K562 (cell line): ENCODE results near the gene MDC1. TPM values are rescaled to one million over a fixed set of nuclear protein-coding genes. Genes with fewer than 3 reads are reported as not detected.

Experiments
- HDAC2 ChIP-seq: fragments of 450-650 bp; IDR thresholded peaks from 2 replicates; pipeline ENCODE4 v1.6.1; 2016; ENCODE audit warnings: mild to moderate bottlenecking
- ZNF583 ChIP-seq: fragments of 250-450 bp; sonication (Bioruptor Pico); IDR thresholded peaks from 2 replicates; pipeline ENCODE4 v1.4.0; 2020
- polyA plus RNA-seq, 8 experiments: library from polyadenylated mRNA; depleted of rRNA in 4 of 8; stranded (reverse) in 5 of 8; unstranded in 3 of 8; fragments of >200 nt; fragmentation: Nextera tagmentation in 2 of 8; fragmentation: Illumina TruSeq in 1 of 8; extraction: Ambion mirVana in 2 of 8; extraction: Trizol in 1 of 8; gene quantifications; 2 replicates each; pipeline versions ENCODE4 v1.2.1 to v1.2.3, GENCODE V29; 2011 to 2014; ENCODE audit warnings: inconsistent platforms in 1 of 8, missing spikeins in 1 of 8
- total RNA-seq, 7 experiments: library from RNA; depleted of rRNA in 6 of 7; stranded (reverse); fragments of >200 nt in 6 of 7; fragmentation: Illumina TruSeq in 2 of 7; extraction: Trizol in 2 of 7; gene quantifications; 2 replicates each; pipeline versions ENCODE4 v1.2.1 to v1.2.3, GENCODE V29; 2011 to 2021; ENCODE audit warnings: low replicate concordance in 1 of 7
- TF ChIP-seq, protein P1 (sequence below): fragments of 200-600 bp; sonication (generic); IDR thresholded peaks from one replicate; pipeline ENCODE4 v1.6.1; 2012; ENCODE audit warnings: mild to moderate bottlenecking, low read depth, low read length, inconsistent platforms
- TF ChIP-seq, protein P2 (sequence below): sonication (generic); formaldehyde crosslinking; IDR thresholded peaks from 2 replicates; pipeline ENCODE4 v1.8.1; 2023; ENCODE audit warnings: mild to moderate bottlenecking, missing genetic modification reagents
- TF ChIP-seq, protein P3 (sequence below): fragments of 250-450 bp; sonication (Bioruptor Pico); IDR thresholded peaks from 2 replicates; pipeline ENCODE4 v1.4.0; 2020; ENCODE audit warnings: mild to moderate bottlenecking, moderate library complexity

The MDC1 gene
- total and polyA plus RNA-seq, 9 of the 15 experiments (the other 6 are each of a cell fraction or from before 2014, with no cell fraction given): 8.2 to 114 (median 20.0) TPM

DNA sequence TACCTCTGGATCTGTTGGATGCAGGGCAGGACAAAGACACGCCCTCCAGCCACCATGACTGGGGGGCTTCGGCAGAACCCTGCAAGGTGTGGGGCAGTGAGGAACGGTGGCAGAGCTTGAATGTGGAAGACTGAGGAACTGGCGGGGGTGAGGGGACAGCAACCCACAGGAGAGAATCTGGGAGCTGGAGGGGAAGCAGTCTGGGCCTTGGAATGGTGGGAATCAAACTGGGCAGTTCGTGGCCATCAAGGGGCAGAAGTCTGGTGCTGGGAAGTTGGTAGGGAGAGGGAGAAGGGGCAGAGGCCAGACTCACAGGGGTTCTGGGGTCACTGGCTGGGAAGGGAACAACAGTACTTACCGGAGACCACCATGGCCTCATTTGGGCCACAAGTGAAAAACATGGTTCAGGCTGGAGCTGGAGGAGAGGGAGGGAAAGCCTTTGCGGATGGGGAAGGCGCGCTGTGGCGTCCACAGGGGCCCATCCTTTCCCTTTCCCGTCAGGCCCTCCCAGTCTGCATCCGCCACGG is 24.8 kb upstream of the MDC1 start (continued):
- TF ChIP-seq, protein P1, sequence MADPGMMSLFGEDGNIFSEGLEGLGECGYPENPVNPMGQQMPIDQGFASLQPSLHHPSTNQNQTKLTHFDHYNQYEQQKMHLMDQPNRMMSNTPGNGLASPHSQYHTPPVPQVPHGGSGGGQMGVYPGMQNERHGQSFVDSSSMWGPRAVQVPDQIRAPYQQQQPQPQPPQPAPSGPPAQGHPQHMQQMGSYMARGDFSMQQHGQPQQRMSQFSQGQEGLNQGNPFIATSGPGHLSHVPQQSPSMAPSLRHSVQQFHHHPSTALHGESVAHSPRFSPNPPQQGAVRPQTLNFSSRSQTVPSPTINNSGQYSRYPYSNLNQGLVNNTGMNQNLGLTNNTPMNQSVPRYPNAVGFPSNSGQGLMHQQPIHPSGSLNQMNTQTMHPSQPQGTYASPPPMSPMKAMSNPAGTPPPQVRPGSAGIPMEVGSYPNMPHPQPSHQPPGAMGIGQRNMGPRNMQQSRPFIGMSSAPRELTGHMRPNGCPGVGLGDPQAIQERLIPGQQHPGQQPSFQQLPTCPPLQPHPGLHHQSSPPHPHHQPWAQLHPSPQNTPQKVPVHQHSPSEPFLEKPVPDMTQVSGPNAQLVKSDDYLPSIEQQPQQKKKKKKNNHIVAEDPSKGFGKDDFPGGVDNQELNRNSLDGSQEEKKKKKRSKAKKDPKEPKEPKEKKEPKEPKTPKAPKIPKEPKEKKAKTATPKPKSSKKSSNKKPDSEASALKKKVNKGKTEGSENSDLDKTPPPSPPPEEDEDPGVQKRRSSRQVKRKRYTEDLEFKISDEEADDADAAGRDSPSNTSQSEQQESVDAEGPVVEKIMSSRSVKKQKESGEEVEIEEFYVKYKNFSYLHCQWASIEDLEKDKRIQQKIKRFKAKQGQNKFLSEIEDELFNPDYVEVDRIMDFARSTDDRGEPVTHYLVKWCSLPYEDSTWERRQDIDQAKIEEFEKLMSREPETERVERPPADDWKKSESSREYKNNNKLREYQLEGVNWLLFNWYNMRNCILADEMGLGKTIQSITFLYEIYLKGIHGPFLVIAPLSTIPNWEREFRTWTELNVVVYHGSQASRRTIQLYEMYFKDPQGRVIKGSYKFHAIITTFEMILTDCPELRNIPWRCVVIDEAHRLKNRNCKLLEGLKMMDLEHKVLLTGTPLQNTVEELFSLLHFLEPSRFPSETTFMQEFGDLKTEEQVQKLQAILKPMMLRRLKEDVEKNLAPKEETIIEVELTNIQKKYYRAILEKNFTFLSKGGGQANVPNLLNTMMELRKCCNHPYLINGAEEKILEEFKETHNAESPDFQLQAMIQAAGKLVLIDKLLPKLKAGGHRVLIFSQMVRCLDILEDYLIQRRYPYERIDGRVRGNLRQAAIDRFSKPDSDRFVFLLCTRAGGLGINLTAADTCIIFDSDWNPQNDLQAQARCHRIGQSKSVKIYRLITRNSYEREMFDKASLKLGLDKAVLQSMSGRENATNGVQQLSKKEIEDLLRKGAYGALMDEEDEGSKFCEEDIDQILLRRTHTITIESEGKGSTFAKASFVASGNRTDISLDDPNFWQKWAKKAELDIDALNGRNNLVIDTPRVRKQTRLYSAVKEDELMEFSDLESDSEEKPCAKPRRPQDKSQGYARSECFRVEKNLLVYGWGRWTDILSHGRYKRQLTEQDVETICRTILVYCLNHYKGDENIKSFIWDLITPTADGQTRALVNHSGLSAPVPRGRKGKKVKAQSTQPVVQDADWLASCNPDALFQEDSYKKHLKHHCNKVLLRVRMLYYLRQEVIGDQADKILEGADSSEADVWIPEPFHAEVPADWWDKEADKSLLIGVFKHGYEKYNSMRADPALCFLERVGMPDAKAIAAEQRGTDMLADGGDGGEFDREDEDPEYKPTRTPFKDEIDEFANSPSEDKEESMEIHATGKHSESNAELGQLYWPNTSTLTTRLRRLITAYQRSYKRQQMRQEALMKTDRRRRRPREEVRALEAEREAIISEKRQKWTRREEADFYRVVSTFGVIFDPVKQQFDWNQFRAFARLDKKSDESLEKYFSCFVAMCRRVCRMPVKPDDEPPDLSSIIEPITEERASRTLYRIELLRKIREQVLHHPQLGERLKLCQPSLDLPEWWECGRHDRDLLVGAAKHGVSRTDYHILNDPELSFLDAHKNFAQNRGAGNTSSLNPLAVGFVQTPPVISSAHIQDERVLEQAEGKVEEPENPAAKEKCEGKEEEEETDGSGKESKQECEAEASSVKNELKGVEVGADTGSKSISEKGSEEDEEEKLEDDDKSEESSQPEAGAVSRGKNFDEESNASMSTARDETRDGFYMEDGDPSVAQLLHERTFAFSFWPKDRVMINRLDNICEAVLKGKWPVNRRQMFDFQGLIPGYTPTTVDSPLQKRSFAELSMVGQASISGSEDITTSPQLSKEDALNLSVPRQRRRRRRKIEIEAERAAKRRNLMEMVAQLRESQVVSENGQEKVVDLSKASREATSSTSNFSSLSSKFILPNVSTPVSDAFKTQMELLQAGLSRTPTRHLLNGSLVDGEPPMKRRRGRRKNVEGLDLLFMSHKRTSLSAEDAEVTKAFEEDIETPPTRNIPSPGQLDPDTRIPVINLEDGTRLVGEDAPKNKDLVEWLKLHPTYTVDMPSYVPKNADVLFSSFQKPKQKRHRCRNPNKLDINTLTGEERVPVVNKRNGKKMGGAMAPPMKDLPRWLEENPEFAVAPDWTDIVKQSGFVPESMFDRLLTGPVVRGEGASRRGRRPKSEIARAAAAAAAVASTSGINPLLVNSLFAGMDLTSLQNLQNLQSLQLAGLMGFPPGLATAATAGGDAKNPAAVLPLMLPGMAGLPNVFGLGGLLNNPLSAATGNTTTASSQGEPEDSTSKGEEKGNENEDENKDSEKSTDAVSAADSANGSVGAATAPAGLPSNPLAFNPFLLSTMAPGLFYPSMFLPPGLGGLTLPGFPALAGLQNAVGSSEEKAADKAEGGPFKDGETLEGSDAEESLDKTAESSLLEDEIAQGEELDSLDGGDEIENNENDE: no peak
- TF ChIP-seq, protein P2, sequence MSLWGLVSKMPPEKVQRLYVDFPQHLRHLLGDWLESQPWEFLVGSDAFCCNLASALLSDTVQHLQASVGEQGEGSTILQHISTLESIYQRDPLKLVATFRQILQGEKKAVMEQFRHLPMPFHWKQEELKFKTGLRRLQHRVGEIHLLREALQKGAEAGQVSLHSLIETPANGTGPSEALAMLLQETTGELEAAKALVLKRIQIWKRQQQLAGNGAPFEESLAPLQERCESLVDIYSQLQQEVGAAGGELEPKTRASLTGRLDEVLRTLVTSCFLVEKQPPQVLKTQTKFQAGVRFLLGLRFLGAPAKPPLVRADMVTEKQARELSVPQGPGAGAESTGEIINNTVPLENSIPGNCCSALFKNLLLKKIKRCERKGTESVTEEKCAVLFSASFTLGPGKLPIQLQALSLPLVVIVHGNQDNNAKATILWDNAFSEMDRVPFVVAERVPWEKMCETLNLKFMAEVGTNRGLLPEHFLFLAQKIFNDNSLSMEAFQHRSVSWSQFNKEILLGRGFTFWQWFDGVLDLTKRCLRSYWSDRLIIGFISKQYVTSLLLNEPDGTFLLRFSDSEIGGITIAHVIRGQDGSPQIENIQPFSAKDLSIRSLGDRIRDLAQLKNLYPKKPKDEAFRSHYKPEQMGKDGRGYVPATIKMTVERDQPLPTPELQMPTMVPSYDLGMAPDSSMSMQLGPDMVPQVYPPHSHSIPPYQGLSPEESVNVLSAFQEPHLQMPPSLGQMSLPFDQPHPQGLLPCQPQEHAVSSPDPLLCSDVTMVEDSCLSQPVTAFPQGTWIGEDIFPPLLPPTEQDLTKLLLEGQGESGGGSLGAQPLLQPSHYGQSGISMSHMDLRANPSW: no peak
- TF ChIP-seq HDAC2 (0 out of 2 replicates have a peak, but pooled peaks have one; percentile 28), ZNF583 (CRISPR knock-in tag) (no peak)
- TF ChIP-seq, protein P3, sequence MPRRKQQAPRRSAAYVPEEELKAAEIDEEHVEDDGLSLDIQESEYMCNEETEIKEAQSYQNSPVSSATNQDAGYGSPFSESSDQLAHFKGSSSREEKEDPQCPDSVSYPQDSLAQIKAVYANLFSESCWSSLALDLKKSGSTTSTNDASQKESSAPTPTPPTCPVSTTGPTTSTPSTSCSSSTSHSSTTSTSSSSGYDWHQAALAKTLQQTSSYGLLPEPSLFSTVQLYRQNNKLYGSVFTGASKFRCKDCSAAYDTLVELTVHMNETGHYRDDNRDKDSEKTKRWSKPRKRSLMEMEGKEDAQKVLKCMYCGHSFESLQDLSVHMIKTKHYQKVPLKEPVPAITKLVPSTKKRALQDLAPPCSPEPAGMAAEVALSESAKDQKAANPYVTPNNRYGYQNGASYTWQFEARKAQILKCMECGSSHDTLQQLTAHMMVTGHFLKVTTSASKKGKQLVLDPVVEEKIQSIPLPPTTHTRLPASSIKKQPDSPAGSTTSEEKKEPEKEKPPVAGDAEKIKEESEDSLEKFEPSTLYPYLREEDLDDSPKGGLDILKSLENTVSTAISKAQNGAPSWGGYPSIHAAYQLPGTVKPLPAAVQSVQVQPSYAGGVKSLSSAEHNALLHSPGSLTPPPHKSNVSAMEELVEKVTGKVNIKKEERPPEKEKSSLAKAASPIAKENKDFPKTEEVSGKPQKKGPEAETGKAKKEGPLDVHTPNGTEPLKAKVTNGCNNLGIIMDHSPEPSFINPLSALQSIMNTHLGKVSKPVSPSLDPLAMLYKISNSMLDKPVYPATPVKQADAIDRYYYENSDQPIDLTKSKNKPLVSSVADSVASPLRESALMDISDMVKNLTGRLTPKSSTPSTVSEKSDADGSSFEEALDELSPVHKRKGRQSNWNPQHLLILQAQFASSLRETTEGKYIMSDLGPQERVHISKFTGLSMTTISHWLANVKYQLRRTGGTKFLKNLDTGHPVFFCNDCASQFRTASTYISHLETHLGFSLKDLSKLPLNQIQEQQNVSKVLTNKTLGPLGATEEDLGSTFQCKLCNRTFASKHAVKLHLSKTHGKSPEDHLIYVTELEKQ (CRISPR knock-in tag): 0 out of 2 replicates have a peak, but pooled peaks have one; percentile 9
